Trophoblast cell (in vitro differentiated cells and primary cell): Measurements from ENCODE around the gene EFCAB5.

Experiments
- DNase-seq, 2 donors: peaks; one replicate each; pipeline ENCODE4 v3.0.0-alpha.2; 2016
- H2AFZ ChIP-seq: 2 replicates; pipeline ENCODE4 v1.6.1; 2013; ENCODE audit warnings: low read length, moderate library complexity, mild to moderate bottlenecking; ENCODE audit not compliant: insufficient read depth, poor library complexity
- H2AK5ac ChIP-seq: 2 replicates; pipeline ENCODE4 v1.6.1; 2013; ENCODE audit warnings: mild to moderate bottlenecking, low read length
- H2BK120ac ChIP-seq: 2 replicates; pipeline ENCODE4 v1.6.1; 2013; ENCODE audit warnings: low read length, mild to moderate bottlenecking, moderate library complexity; ENCODE audit not compliant: insufficient read depth, poor library complexity
- H2BK12ac ChIP-seq: 2 replicates; pipeline ENCODE4 v1.6.1; 2013; ENCODE audit warnings: mild to moderate bottlenecking, low read length, moderate library complexity
- H2BK5ac ChIP-seq: 2 replicates; pipeline ENCODE4 v1.6.1; 2013; ENCODE audit warnings: low read length, low read depth, moderate library complexity, mild to moderate bottlenecking; ENCODE audit not compliant: poor library complexity
- H3K14ac ChIP-seq: 2 replicates; pipeline ENCODE4 v1.6.1; 2013; ENCODE audit warnings: mild to moderate bottlenecking, low read length
- H3K18ac ChIP-seq: 2 replicates; pipeline ENCODE4 v1.6.1; 2013; ENCODE audit warnings: mild to moderate bottlenecking, low read length
- H3K23ac ChIP-seq: 2 replicates; pipeline ENCODE4 v1.6.1; 2013; ENCODE audit warnings: low read length
- H3K27ac ChIP-seq: 2 replicates; pipeline ENCODE4 v1.5.1; 2013; ENCODE audit warnings: low read depth, mild to moderate bottlenecking, inconsistent platforms, low read length, moderate library complexity
- H3K27me3 ChIP-seq: 2 replicates; pipeline ENCODE4 v1.6.1; 2013; ENCODE audit warnings: inconsistent platforms, mild to moderate bottlenecking, low read length, moderate library complexity; ENCODE audit not compliant: insufficient read depth
- H3K36me3 ChIP-seq, 2 experiments: 1 replicate in 1 of 2; 2 replicates in 1 of 2; pipeline ENCODE4 v1.6.1; 2013; ENCODE audit warnings: low read length in 2 of 2, mild to moderate bottlenecking in 2 of 2, moderate library complexity in 1 of 2; ENCODE audit not compliant: insufficient read depth in 2 of 2, control insufficient read depth in 1 of 2
- H3K4ac ChIP-seq: 2 replicates; pipeline ENCODE4 v1.6.1; 2013; ENCODE audit warnings: low read depth, mild to moderate bottlenecking, low read length, moderate library complexity
- H3K4me1 ChIP-seq, 2 experiments: 1 replicate in 1 of 2; 2 replicates in 1 of 2; pipeline ENCODE4 v1.6.1; 2013; ENCODE audit warnings: low read length in 2 of 2, mild to moderate bottlenecking in 2 of 2, moderate library complexity in 1 of 2; ENCODE audit not compliant: insufficient read depth in 2 of 2, control insufficient read depth in 1 of 2
- H3K4me2 ChIP-seq: 2 replicates; pipeline ENCODE4 v1.6.1; 2013; ENCODE audit warnings: inconsistent platforms, mild to moderate bottlenecking, low read length, moderate library complexity
- H3K4me3 ChIP-seq: 2 replicates; pipeline ENCODE4 v1.5.1; 2013; ENCODE audit warnings: mild to moderate bottlenecking, low read depth, low read length, inconsistent platforms
- H3K79me1 ChIP-seq: one replicate; pipeline ENCODE4 v1.6.1; 2013; ENCODE audit warnings: low read length
- H3K79me2 ChIP-seq: 2 replicates; pipeline ENCODE4 v1.6.1; 2013; ENCODE audit warnings: low read length, mild to moderate bottlenecking; ENCODE audit not compliant: control insufficient read depth, insufficient read depth, poor library complexity
- H3K9ac ChIP-seq: 2 replicates; pipeline ENCODE4 v1.6.1; 2013; ENCODE audit warnings: mild to moderate bottlenecking, low read length
- H3K9me3 ChIP-seq: 2 replicates; pipeline ENCODE4 v1.6.1; 2013; ENCODE audit warnings: low read depth, mild to moderate bottlenecking, control low read depth, inconsistent platforms, low read length; ENCODE audit not compliant: insufficient read depth
- H4K12ac ChIP-seq: 2 replicates; pipeline ENCODE4 v1.6.1; 2013; ENCODE audit warnings: low read depth, mild to moderate bottlenecking, low read length, moderate library complexity
- H4K8ac ChIP-seq: 2 replicates; pipeline ENCODE4 v1.6.1; 2013; ENCODE audit warnings: low read depth, mild to moderate bottlenecking, low read length, moderate library complexity
- H4K91ac ChIP-seq: one replicate; pipeline ENCODE4 v1.6.1; 2013; ENCODE audit warnings: low read depth, mild to moderate bottlenecking, low read length, moderate library complexity
- WGBS: extraction: QIAGEN DNeasy Blood & Tissue Kit; methylation state at CpG from one replicate; pipeline ENCODE4 v1.1.7; 2013; ENCODE audit warnings: missing lambda C conversion rate; ENCODE audit not compliant: insufficient read length, insufficient coverage; ENCODE audit errors: extremely low coverage; 5-methylcytosine and 5-hydroxymethylcytosine counted together

EFCAB5 gene

GRCh38 chr17:30041551-30041950 lies 100.1 kb downstream of the EFCAB5 start:
- Histone ChIP-seq H2BK120ac (no peak overlapping the region), H3K36me3 (no peaks in the 10 kb centered on the region), H3K79me2 (no peaks in the 10 kb centered on the region), H3K23ac (no peak overlapping the region), H3K9ac (no peak overlapping the region), H4K12ac (no peak overlapping the region), H3K4me3 (no peak overlapping the region), H4K91ac (no peak overlapping the region), H2BK12ac (no peak overlapping the region), H3K4me2 (no peak overlapping the region), H3K27ac (no peak overlapping the region), H2AK5ac (no peak overlapping the region), H2BK5ac (no peak overlapping the region), H3K4me1 (no peaks in the 10 kb centered on the region), H3K18ac (no peak overlapping the region), H3K79me1 (peaks cover 1% of the 10 kb centered on the region), H4K8ac (no peak overlapping the region), H3K27me3 (no peaks in the 10 kb centered on the region), H2AFZ (no peak overlapping the region), H3K4ac (no peak overlapping the region), H3K14ac (no peak overlapping the region), H3K9me3 (no peaks in the 10 kb centered on the region)
- no peak for DNase-seq

- Histone ChIP-seq H2AK5ac (no peak overlapping the region), H3K79me1 (no peaks in the 10 kb centered on the region), H3K18ac (no peak overlapping the region), H3K79me2 (no peaks in the 10 kb centered on the region), H3K27me3 (no peaks in the 10 kb centered on the region), H2AFZ (no peak overlapping the region), H3K4ac (no peak overlapping the region), H4K12ac (no peak overlapping the region), H3K4me1 (no peaks in the 10 kb centered on the region), H3K4me3 (no peak overlapping the region), H4K8ac (no peak overlapping the region), H3K4me2 (no peak overlapping the region), H3K36me3 (no peaks in the 10 kb centered on the region), H3K9ac (no peak overlapping the region), H3K27ac (no peak overlapping the region), H2BK5ac (no peak overlapping the region), H4K91ac (no peak overlapping the region), H3K9me3 (peaks cover 2% of the 10 kb centered on the region), H2BK12ac (no peak overlapping the region), H2BK120ac (no peak overlapping the region), H3K14ac (no peak overlapping the region), H3K23ac (no peak overlapping the region)
- DNase-seq, result no peak
- WGBS, result no CpG with 5 or more reads among the region's 4 CpGs
Observed at GRCh38 chr17:30062372-30062771, 120.9 kb downstream of the EFCAB5 start.

GRCh38 chr17:30064738-30065137 lies 123.3 kb downstream of the EFCAB5 start:
- Histone ChIP-seq H3K79me1 (no peaks in the 10 kb centered on the region), H2BK120ac (no peak overlapping the region), H3K4me1 (no peaks in the 10 kb centered on the region), H3K4me2 (no peak overlapping the region), H3K14ac (no peak overlapping the region), H3K27me3 (no peaks in the 10 kb centered on the region), H3K4me3 (no peak overlapping the region), H4K8ac (no peak overlapping the region), H3K79me2 (no peaks in the 10 kb centered on the region), H4K12ac (no peak overlapping the region), H3K23ac (no peak overlapping the region), H2BK12ac (no peak overlapping the region), H3K9ac (no peak overlapping the region), H3K36me3 (no peaks in the 10 kb centered on the region), H3K18ac (no peak overlapping the region), H4K91ac (no peak overlapping the region), H3K27ac (no peak overlapping the region), H3K9me3 (peaks cover 2% of the 10 kb centered on the region), H2AK5ac (no peak overlapping the region), H2AFZ (no peak overlapping the region), H3K4ac (no peak overlapping the region), H2BK5ac (no peak overlapping the region)
- no peak for DNase-seq
- whole genome bisulfite sequencing, result no CpG with 5 or more reads among the region's 1 CpG

DNA sequence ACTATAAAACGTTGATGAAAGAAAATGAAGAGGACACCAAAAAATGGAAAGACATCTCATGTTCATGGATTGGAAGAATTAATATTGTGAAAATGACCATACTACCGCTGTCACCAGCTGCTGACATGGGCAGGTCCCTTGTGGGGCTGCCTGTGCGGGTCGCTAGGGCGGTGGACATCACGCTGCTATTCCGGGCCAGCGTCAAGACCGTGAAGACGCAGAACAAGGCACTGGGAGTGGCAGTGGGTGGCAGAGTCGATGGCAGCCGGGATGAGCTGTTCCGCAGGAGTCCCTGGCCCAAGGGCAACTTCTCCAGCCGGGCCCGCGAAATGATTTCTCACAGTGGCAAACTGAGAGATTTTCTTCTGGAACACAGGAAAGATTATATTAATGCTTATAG lies 127.0 kb downstream of the EFCAB5 start:
- DNase-seq, result no peak
- H2AK5ac ChIP-seq, result no peak overlapping the region
- H4K12ac ChIP-seq, result no peak overlapping the region
- no peaks in the 10 kb centered on the region for H3K36me3 ChIP-seq
- H3K9ac ChIP-seq, result no peak overlapping the region
- no peaks in the 10 kb centered on the region for H3K79me2 ChIP-seq
- H3K27ac ChIP-seq, result no peak overlapping the region
- no peak overlapping the region for H2BK120ac ChIP-seq
- H3K4me3 ChIP-seq, result no peak overlapping the region
- H3K23ac ChIP-seq, result no peak overlapping the region
- H2BK12ac ChIP-seq, result no peak overlapping the region
- H3K27me3 ChIP-seq, result no peaks in the 10 kb centered on the region
- no peak overlapping the region for H2BK5ac ChIP-seq
- H4K91ac ChIP-seq, result no peak overlapping the region
- H3K4me2 ChIP-seq, result no peak overlapping the region
- H2AFZ ChIP-seq, result no peak overlapping the region
- H3K4me1 ChIP-seq, result no peaks in the 10 kb centered on the region
- no CpG with 5 or more reads among the region's 16 CpGs for WGBS
- H3K79me1 ChIP-seq, result no peaks in the 10 kb centered on the region
- peaks cover 1% of the 10 kb centered on the region for H3K9me3 ChIP-seq
- H3K18ac ChIP-seq, result no peak overlapping the region
- no peak overlapping the region for H4K8ac ChIP-seq
- H3K4ac ChIP-seq, result no peak overlapping the region
- no peak overlapping the region for H3K14ac ChIP-seq
